ENCODE data around the gene HOXD9. TPM values are rescaled to one million over a fixed set of nuclear protein-coding genes. Genes with fewer than 3 reads are reported as not detected.

HOXD9 gene
- total RNA-seq, 1 donor from 2014 or later: 0.16 TPM

- intact Hi-C loops (cut with micrococcal nuclease): loop anchor here (5.0 kb wide), 1 partner anchor 400 kb away; no protein-coding TSS in a partner anchor
- no peak for DNase-seq
- no peak overlapping the region for H3K27ac ChIP-seq (replicated peaks)
- H3K4me3 ChIP-seq: peak overlapping the region; percentile 55
- H3K4me1 ChIP-seq: peaks cover 41% of the 10 kb centered on the region
- TF ChIP-seq CTCF (IDR thresholded peaks at IDR 0.05; ENCODE audit: borderline replicate concordance): no peak
- H3K27me3 ChIP-seq (ENCODE audit: low read depth): peaks cover 100% of the 10 kb centered on the region
- no peaks in the 10 kb centered on the region for H3K36me3 ChIP-seq
- no peaks in the 10 kb centered on the region for H3K9me3 ChIP-seq (replicated peaks)
Observed at GRCh38 chr2:176087330-176088047, 35.0 kb upstream of the HOXD9 start.

- Histone ChIP-seq H3K9me3 (replicated peaks) (no peaks in the 10 kb centered on the region), H3K36me3 (no peaks in the 10 kb centered on the region), H3K4me3 (peak overlapping the region; percentile 55), H3K4me1 (peaks cover 43% of the 10 kb centered on the region), H3K27me3 (ENCODE audit: low read depth) (peaks cover 100% of the 10 kb centered on the region), H3K27ac (replicated peaks) (no peak overlapping the region)
- intact Hi-C loops (cut with micrococcal nuclease): loop anchor here (5.0 kb wide), 1 partner anchor 401 kb away; no protein-coding TSS in a partner anchor
- peak; percentile 82 for TF ChIP-seq CTCF (IDR thresholded peaks at IDR 0.05; ENCODE audit: borderline replicate concordance)
- DNase-seq: peak; percentile 53
Observed at GRCh38 chr2:176088048-176088936, 34.2 kb upstream of the HOXD9 start.

- DNase-seq: no peak
- TF ChIP-seq CTCF (IDR thresholded peaks at IDR 0.05; ENCODE audit: borderline replicate concordance): no peak
- peaks cover 100% of the 10 kb centered on the region for H3K27me3 ChIP-seq (ENCODE audit: low read depth)
- intact Hi-C loops (cut with micrococcal nuclease): loop anchor here (5.0 kb wide), 1 partner anchor 402 kb away; no protein-coding TSS in a partner anchor
- H3K27ac ChIP-seq (replicated peaks): no peak overlapping the region
- no peaks in the 10 kb centered on the region for H3K9me3 ChIP-seq (replicated peaks)
- no peak overlapping the region for H3K4me3 ChIP-seq
- no peaks in the 10 kb centered on the region for H3K36me3 ChIP-seq
- H3K4me1 ChIP-seq: peaks cover 43% of the 10 kb centered on the region
Observed at GRCh38 chr2:176088937-176089842, 33.3 kb upstream of the HOXD9 start.

GRCh38 chr2:176089843-176090395 lies 32.6 kb upstream of the HOXD9 start:
- peaks cover 39% of the 10 kb centered on the region for H3K4me1 ChIP-seq
- H3K9me3 ChIP-seq (replicated peaks): no peaks in the 10 kb centered on the region
- no peak overlapping the region for H3K4me3 ChIP-seq
- no peak overlapping the region for H3K27ac ChIP-seq (replicated peaks)
- no peaks in the 10 kb centered on the region for H3K36me3 ChIP-seq
- DNase-seq: no peak
- intact Hi-C loops (cut with micrococcal nuclease): loop anchor here (5.0 kb wide), 2 partner anchors 403 to 728 kb away; no protein-coding TSS in a partner anchor
- no peak for TF ChIP-seq CTCF (IDR thresholded peaks at IDR 0.05; ENCODE audit: borderline replicate concordance)
- peaks cover 100% of the 10 kb centered on the region for H3K27me3 ChIP-seq (ENCODE audit: low read depth)

Data from left ventricle myocardium inferior (tissue), 1 donor.